HepG2 (cell line): ENCODE data around the gene KRT12. TPM values are rescaled to one million over a fixed set of nuclear protein-coding genes. Genes with fewer than 3 reads are reported as not detected.
A peak's percentile ranks its signal among the peaks of the same experiment; 100 is the strongest.

Source experiments
- CBX5 ChIP-seq: sonication (generic); formaldehyde crosslinking; IDR thresholded peaks from 2 replicates; pipeline ENCODE4 v1.4.0; 2020; ENCODE audit warnings: missing genetic modification reagents, borderline replicate concordance
- ELF3 ChIP-seq: IDR thresholded peaks from 2 replicates; pipeline ENCODE4 v1.6.1; 2016; ENCODE audit warnings: missing genetic modification reagents, missing compliant biosample characterization
- ETV5 ChIP-seq: IDR thresholded peaks from 2 replicates; pipeline ENCODE4 v1.6.1; 2018; ENCODE audit warnings: missing biosample characterization, missing genetic modification reagents, inconsistent platforms, borderline replicate concordance
- KLF16 ChIP-seq, 2 experiments: sonication (generic) in 1 of 2; formaldehyde crosslinking in 1 of 2; IDR thresholded peaks; 2 replicates each; pipeline versions ENCODE4 v1.6.1 to v1.8.0; 2016 to 2023; ENCODE audit warnings: missing genetic modification reagents in 2 of 2, missing compliant biosample characterization in 1 of 2
- ZNF614 ChIP-seq: IDR thresholded peaks from 2 replicates; pipeline ENCODE4 v1.6.1; 2018; ENCODE audit warnings: missing biosample characterization, missing genetic modification reagents, inconsistent platforms, borderline replicate concordance
- polyA plus RNA-seq, 8 experiments: library from polyadenylated mRNA; depleted of rRNA in 3 of 8; stranded (reverse) in 7 of 8; unstranded in 1 of 8; fragments of >200 nt; fragmentation: Illumina TruSeq in 4 of 8; extraction: Trizol in 4 of 8; gene quantifications; 2 replicates each; pipeline versions ENCODE4 v1.2.1 to v1.2.3, GENCODE V29; 2011 to 2016; ENCODE audit warnings: low read depth in 4 of 8, missing spikeins in 1 of 8, mixed read lengths in 1 of 8; ENCODE audit not compliant: insufficient read depth in 1 of 8
- total RNA-seq, 5 experiments: library from RNA; depleted of rRNA; stranded (reverse); fragments of >200 nt; fragmentation: Illumina TruSeq; extraction: Trizol; gene quantifications; 2 replicates each; pipeline ENCODE4 v1.2.3, GENCODE V29; 2016; ENCODE audit warnings: low read depth in 1 of 5
- TF ChIP-seq, protein P1 (sequence below), 2 experiments: sonication (generic) in 1 of 2; formaldehyde crosslinking in 1 of 2; IDR thresholded peaks; 2 replicates each; pipeline versions ENCODE4 v1.4.0 to v1.6.1; 2018 to 2020; ENCODE audit warnings: missing genetic modification reagents in 2 of 2, borderline replicate concordance in 1 of 2, low read depth in 1 of 2, mild to moderate bottlenecking in 1 of 2, missing biosample characterization in 1 of 2
- TF ChIP-seq, protein P2 (sequence below): sonication (generic); formaldehyde crosslinking; IDR thresholded peaks from 2 replicates; pipeline ENCODE4 v1.4.0; 2020; ENCODE audit warnings: mild to moderate bottlenecking, missing genetic modification reagents
- TF ChIP-seq, protein P3 (sequence below): IDR thresholded peaks from 2 replicates; pipeline ENCODE4 v1.6.1; 2016; ENCODE audit warnings: mild to moderate bottlenecking
- TF ChIP-seq, protein P4 (sequence below), 2 experiments: fragments of 450-650 bp in 1 of 2; sonication (generic) in 1 of 2; formaldehyde crosslinking; IDR thresholded peaks; 2 replicates each; pipeline versions ENCODE4 v1.5.0 to v1.8.0; 2020 to 2022; ENCODE audit warnings: mild to moderate bottlenecking in 1 of 2, missing genetic modification reagents in 1 of 2

KRT12 gene
- total and polyA plus RNA-seq, 2 of the 13 experiments (the other 11 are each of a cell fraction or from before 2014, with no cell fraction given), result 0.07 to 0.09 TPM

DNA sequence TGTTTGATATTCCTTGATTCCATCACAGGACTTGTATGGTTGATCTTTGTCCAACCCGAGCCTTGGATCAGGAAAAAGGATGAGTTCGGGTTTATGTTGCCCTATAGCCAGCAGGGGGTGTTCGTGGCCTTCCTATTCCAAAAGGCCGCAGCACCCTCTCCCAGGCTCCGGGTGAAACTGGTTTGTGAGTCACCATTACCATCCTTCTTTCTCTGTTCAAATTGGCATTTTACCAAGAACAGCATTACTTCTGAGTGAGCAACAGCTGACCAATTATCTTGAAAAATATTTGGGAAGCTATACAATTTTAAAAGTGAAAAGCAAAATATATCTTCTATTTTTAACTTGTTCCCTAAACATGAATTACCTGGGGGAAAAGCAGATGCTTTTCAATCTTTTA is 42.3 kb upstream of the KRT12 start (continued):
- TF ChIP-seq, protein P1, sequence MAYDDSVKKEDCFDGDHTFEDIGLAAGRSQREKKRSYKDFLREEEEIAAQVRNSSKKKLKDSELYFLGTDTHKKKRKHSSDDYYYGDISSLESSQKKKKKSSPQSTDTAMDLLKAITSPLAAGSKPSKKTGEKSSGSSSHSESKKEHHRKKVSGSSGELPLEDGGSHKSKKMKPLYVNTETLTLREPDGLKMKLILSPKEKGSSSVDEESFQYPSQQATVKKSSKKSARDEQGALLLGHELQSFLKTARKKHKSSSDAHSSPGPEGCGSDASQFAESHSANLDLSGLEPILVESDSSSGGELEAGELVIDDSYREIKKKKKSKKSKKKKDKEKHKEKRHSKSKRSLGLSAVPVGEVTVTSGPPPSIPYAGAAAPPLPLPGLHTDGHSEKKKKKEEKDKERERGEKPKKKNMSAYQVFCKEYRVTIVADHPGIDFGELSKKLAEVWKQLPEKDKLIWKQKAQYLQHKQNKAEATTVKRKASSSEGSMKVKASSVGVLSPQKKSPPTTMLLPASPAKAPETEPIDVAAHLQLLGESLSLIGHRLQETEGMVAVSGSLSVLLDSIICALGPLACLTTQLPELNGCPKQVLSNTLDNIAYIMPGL (CRISPR knock-in tag; IDR thresholded peaks at IDR 0.05; ENCODE audit: borderline replicate concordance in 1 of 2, low read depth in 1 of 2), result peak; percentile 25 to 40; a peak in 2 of 4 replicates
- peak; percentile 48; the same call in 1 of the 2 replicates for TF ChIP-seq ZNF614
- TF ChIP-seq, protein P2, sequence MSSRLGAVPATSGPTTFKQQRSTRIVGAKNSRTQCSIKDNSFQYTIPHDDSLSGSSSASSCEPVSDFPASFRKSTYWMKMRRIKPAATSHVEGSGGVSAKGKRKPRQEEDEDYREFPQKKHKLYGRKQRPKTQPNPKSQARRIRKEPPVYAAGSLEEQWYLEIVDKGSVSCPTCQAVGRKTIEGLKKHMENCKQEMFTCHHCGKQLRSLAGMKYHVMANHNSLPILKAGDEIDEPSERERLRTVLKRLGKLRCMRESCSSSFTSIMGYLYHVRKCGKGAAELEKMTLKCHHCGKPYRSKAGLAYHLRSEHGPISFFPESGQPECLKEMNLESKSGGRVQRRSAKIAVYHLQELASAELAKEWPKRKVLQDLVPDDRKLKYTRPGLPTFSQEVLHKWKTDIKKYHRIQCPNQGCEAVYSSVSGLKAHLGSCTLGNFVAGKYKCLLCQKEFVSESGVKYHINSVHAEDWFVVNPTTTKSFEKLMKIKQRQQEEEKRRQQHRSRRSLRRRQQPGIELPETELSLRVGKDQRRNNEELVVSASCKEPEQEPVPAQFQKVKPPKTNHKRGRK (CRISPR knock-in tag), result no peak
- TF ChIP-seq ELF3 (CRISPR knock-in tag), result peak; percentile 74
- TF ChIP-seq, protein P3, sequence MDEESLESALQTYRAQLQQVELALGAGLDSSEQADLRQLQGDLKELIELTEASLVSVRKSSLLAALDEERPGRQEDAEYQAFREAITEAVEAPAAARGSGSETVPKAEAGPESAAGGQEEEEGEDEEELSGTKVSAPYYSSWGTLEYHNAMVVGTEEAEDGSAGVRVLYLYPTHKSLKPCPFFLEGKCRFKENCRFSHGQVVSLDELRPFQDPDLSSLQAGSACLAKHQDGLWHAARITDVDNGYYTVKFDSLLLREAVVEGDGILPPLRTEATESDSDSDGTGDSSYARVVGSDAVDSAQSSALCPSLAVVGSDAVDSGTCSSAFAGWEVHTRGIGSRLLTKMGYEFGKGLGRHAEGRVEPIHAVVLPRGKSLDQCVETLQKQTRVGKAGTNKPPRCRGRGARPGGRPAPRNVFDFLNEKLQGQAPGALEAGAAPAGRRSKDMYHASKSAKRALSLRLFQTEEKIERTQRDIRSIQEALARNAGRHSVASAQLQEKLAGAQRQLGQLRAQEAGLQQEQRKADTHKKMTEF (CRISPR knock-in tag), result peak; percentile 63; the same call in 1 of the 2 replicates
- TF ChIP-seq, protein P4, sequence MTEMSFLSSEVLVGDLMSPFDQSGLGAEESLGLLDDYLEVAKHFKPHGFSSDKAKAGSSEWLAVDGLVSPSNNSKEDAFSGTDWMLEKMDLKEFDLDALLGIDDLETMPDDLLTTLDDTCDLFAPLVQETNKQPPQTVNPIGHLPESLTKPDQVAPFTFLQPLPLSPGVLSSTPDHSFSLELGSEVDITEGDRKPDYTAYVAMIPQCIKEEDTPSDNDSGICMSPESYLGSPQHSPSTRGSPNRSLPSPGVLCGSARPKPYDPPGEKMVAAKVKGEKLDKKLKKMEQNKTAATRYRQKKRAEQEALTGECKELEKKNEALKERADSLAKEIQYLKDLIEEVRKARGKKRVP (CRISPR knock-in tag; IDR thresholded peaks at IDR 0.05), result peak in 1 of 2 experiments; percentile 19; a peak in 1 of 4 replicates
- TF ChIP-seq ETV5 (CRISPR knock-in tag), result peak; percentile 38; the same call in 1 of the 2 replicates
- TF ChIP-seq CBX5 (CRISPR knock-in tag), result peak; percentile 64; the same call in 1 of the 2 replicates
- peak in 1 of 2 experiments; percentile 64; a peak in 1 of 4 replicates for TF ChIP-seq KLF16 (CRISPR knock-in tag; IDR thresholded peaks at IDR 0.05)
- TF ChIP-seq, all 625 proteins: peak for 52
